ENCODE measurements around the gene RFX4.

Gene RFX4

GRCh38 chr12:106736051-106736957 lies 153.5 kb downstream of the RFX4 start:
- DNase-seq = no peak

GRCh38 chr12:106739318-106739717 lies 156.5 kb downstream of the RFX4 start:
- no peak for DNase-seq

- no peak for DNase-seq
Measured at GRCh38 chr12:106739815-106740530, 157.2 kb downstream of the RFX4 start.

GRCh38 chr12:106740818-106741217 lies 158.0 kb downstream of the RFX4 start:
- no peak for DNase-seq

GRCh38 chr12:106741247-106741646 lies 158.4 kb downstream of the RFX4 start:
- DNase-seq = no peak

- no peak for DNase-seq
Measured at GRCh38 chr12:106743270-106743988, 160.6 kb downstream of the RFX4 start.

- no peak for DNase-seq
Measured at GRCh38 chr12:106744600-106744999, 161.8 kb downstream of the RFX4 start.

GRCh38 chr12:106745181-106745745 lies 162.5 kb downstream of the RFX4 start:
- no peak for DNase-seq

- DNase-seq = no peak
Measured at GRCh38 chr12:106747973-106748436, 165.2 kb downstream of the RFX4 start.

- no peak for DNase-seq
Measured at GRCh38 chr12:106750524-106750923, 167.7 kb downstream of the RFX4 start.

- no peak for DNase-seq
Measured at GRCh38 chr12:106753526-106753925, 170.7 kb downstream of the RFX4 start.

GRCh38 chr12:106754331-106754730 lies 171.5 kb downstream of the RFX4 start:
- DNase-seq = no peak

GRCh38 chr12:106757623-106758348 lies 175.0 kb downstream of the RFX4 start:
- no peak for DNase-seq

GRCh38 chr12:106758349-106759110 lies 175.7 kb downstream of the RFX4 start:
- no peak for DNase-seq

- DNase-seq = no peak
Measured at GRCh38 chr12:106759526-106760183, 176.9 kb downstream of the RFX4 start.

GRCh38 chr12:106760184-106760531 lies 177.4 kb downstream of the RFX4 start:
- no peak for DNase-seq

- no peak for DNase-seq
Measured at GRCh38 chr12:106764220-106764619, 181.4 kb downstream of the RFX4 start.

GRCh38 chr12:106764738-106765137 lies 181.9 kb downstream of the RFX4 start:
- DNase-seq = no peak

- DNase-seq = no peak
Measured at GRCh38 chr12:106766393-106766826, 183.6 kb downstream of the RFX4 start.

GRCh38 chr12:106767206-106767605 lies 184.4 kb downstream of the RFX4 start:
- DNase-seq = no peak
